Stimulated activated naive CD8-positive, alpha-beta T cell treated with anti-CD3 and anti-CD28 coated beads, Interleukin-15, Interleukin-2, amounts not matched to agents 100 ng/mL and 50 ng/mL, for 24 hours (primary cell): Measurements from ENCODE around the gene MXRA7.
"Not testable (repeated sequence)": the region's sequence is repeated elsewhere in the genome, so short reads cannot be mapped to it uniquely, and the experiment has no call there.

Source experiments
- H3K27ac Mint-ChIP-seq: one replicate; pipeline ENCODE4 v1.8.0; 2021; ENCODE audit warnings: mild to moderate bottlenecking, mixed read lengths
- H3K27me3 Mint-ChIP-seq: one replicate; pipeline ENCODE4 v1.8.0; 2021; ENCODE audit warnings: mixed read lengths
- H3K36me3 Mint-ChIP-seq: one replicate; pipeline ENCODE4 v1.8.0; 2021; ENCODE audit warnings: low read depth, mixed read lengths
- H3K4me1 Mint-ChIP-seq: one replicate; pipeline ENCODE4 v1.8.0; 2021; ENCODE audit warnings: low read depth, mixed read lengths
- H3K4me3 Mint-ChIP-seq: one replicate; pipeline ENCODE4 v1.8.0; 2021; ENCODE audit warnings: mild to moderate bottlenecking, mixed read lengths
- H3K9me3 Mint-ChIP-seq: one replicate; pipeline ENCODE4 v1.8.0; 2021; ENCODE audit warnings: mixed read lengths

The MXRA7 gene

GRCh38 chr17:76643553-76644148 lies 67.1 kb downstream of the MXRA7 start, which contains the start of gene ST6GALNAC1:
Gene ST6GALNAC1, minus strand, starts transcription at chr17:76643757. Its CDS starts 119 bp downstream, at chr17:76643638.
- Mint-ChIP-seq H3K27me3 (no peaks in the 10 kb centered on the region), H3K27ac (no peak within 1 kb of the TSS), H3K4me3 (no peak within 1 kb of the TSS), H3K9me3 (peaks cover 10% of the 10 kb centered on the region), H3K4me1 (peaks cover 11% of the 10 kb centered on the region), H3K36me3 (no peaks in the 10 kb centered on the region)

- no peak overlapping the region for H3K4me3 Mint-ChIP-seq
Measured at GRCh38 chr17:76642994-76643393, 67.8 kb downstream of the MXRA7 start.

GRCh38 chr17:76642032-76642561 lies 68.7 kb downstream of the MXRA7 start:
- Mint-ChIP-seq H3K36me3 (no peaks in the 10 kb centered on the region), H3K27me3 (no peaks in the 10 kb centered on the region), H3K9me3 (peaks cover 10% of the 10 kb centered on the region), H3K4me1 (peaks cover 11% of the 10 kb centered on the region), H3K27ac (no peak overlapping the region), H3K4me3 (no peak overlapping the region)

More at GRCh38 chr17:76642994-76643393, 67.8 kb downstream of the MXRA7 start:
- H3K27me3 Mint-ChIP-seq = no peaks in the 10 kb centered on the region
- peaks cover 11% of the 10 kb centered on the region for H3K4me1 Mint-ChIP-seq
- H3K27ac Mint-ChIP-seq = no peak overlapping the region
- H3K9me3 Mint-ChIP-seq = peaks cover 10% of the 10 kb centered on the region
- H3K36me3 Mint-ChIP-seq = no peaks in the 10 kb centered on the region

GRCh38 chr17:76641501-76641900 lies 69.3 kb downstream of the MXRA7 start:
- peaks cover 6% of the 10 kb centered on the region for H3K9me3 Mint-ChIP-seq
- H3K4me1 Mint-ChIP-seq = peaks cover 11% of the 10 kb centered on the region
- H3K4me3 Mint-ChIP-seq = no peak overlapping the region
- no peaks in the 10 kb centered on the region for H3K36me3 Mint-ChIP-seq
- H3K27ac Mint-ChIP-seq = no peak overlapping the region
- no peaks in the 10 kb centered on the region for H3K27me3 Mint-ChIP-seq

GRCh38 chr17:76640550-76641380 lies 70.0 kb downstream of the MXRA7 start:
- H3K27ac Mint-ChIP-seq = no peak overlapping the region

GRCh38 chr17:76638263-76638662 lies 72.5 kb downstream of the MXRA7 start:
- Mint-ChIP-seq H3K27ac (no peak overlapping the region), H3K4me3 (no peak overlapping the region), H3K36me3 (no peaks in the 10 kb centered on the region), H3K4me1 (peaks cover 3% of the 10 kb centered on the region), H3K27me3 (peaks cover 4% of the 10 kb centered on the region), H3K9me3 (no peaks in the 10 kb centered on the region)

More at GRCh38 chr17:76640550-76641380, 70.0 kb downstream of the MXRA7 start:
- Mint-ChIP-seq H3K9me3 (no peaks in the 10 kb centered on the region), H3K4me1 (peaks cover 11% of the 10 kb centered on the region), H3K27me3 (no peaks in the 10 kb centered on the region), H3K36me3 (no peaks in the 10 kb centered on the region), H3K4me3 (no peak overlapping the region)

GRCh38 chr17:76636486-76637206 lies 74.1 kb downstream of the MXRA7 start:
- not testable (repeated sequence) for H3K27ac Mint-ChIP-seq, H3K4me1 Mint-ChIP-seq, H3K9me3 Mint-ChIP-seq, H3K27me3 Mint-ChIP-seq, H3K36me3 Mint-ChIP-seq, H3K4me3 Mint-ChIP-seq

GRCh38 chr17:76635659-76636360 lies 75.0 kb downstream of the MXRA7 start:
- no peaks in the 10 kb centered on the region for H3K9me3 Mint-ChIP-seq
- no peak overlapping the region for H3K27ac Mint-ChIP-seq
- H3K4me1 Mint-ChIP-seq = no peaks in the 10 kb centered on the region
- peaks cover 4% of the 10 kb centered on the region for H3K27me3 Mint-ChIP-seq
- no peaks in the 10 kb centered on the region for H3K36me3 Mint-ChIP-seq
- H3K4me3 Mint-ChIP-seq = no peak overlapping the region

GRCh38 chr17:76635039-76635438 lies 75.7 kb downstream of the MXRA7 start:
- Mint-ChIP-seq H3K36me3 (no peaks in the 10 kb centered on the region), H3K4me1 (no peaks in the 10 kb centered on the region), H3K9me3 (no peaks in the 10 kb centered on the region), H3K27me3 (peaks cover 4% of the 10 kb centered on the region), H3K27ac (no peak overlapping the region), H3K4me3 (no peak overlapping the region)

- Mint-ChIP-seq H3K27me3 (peaks cover 4% of the 10 kb centered on the region), H3K9me3 (no peaks in the 10 kb centered on the region), H3K4me3 (no peak overlapping the region), H3K27ac (no peak overlapping the region), H3K4me1 (no peaks in the 10 kb centered on the region), H3K36me3 (no peaks in the 10 kb centered on the region)
Measured at GRCh38 chr17:76633628-76634328, 77.0 kb downstream of the MXRA7 start.

GRCh38 chr17:76631821-76632565 lies 78.8 kb downstream of the MXRA7 start:
- H3K27me3 Mint-ChIP-seq = peaks cover 4% of the 10 kb centered on the region
- no peak overlapping the region for H3K27ac Mint-ChIP-seq
- no peaks in the 10 kb centered on the region for H3K9me3 Mint-ChIP-seq
- no peaks in the 10 kb centered on the region for H3K4me1 Mint-ChIP-seq
- no peak overlapping the region for H3K4me3 Mint-ChIP-seq
- H3K36me3 Mint-ChIP-seq = no peaks in the 10 kb centered on the region

GRCh38 chr17:76630151-76630550 lies 80.6 kb downstream of the MXRA7 start:
- H3K9me3 Mint-ChIP-seq = no peaks in the 10 kb centered on the region
- H3K4me1 Mint-ChIP-seq = no peaks in the 10 kb centered on the region
- H3K27me3 Mint-ChIP-seq = peaks cover 4% of the 10 kb centered on the region
- no peaks in the 10 kb centered on the region for H3K36me3 Mint-ChIP-seq
- H3K4me3 Mint-ChIP-seq = no peak overlapping the region
- H3K27ac Mint-ChIP-seq = no peak overlapping the region
